K562 (cell line): Measurements from ENCODE around the gene CTPS1. TPM values are rescaled to one million over a fixed set of nuclear protein-coding genes. Genes with fewer than 3 reads are reported as not detected.
A peak's percentile ranks its signal among the peaks of the same experiment; 100 is the strongest.

Experiments used
- HBP1 ChIP-seq: fragments of 450-650 bp; formaldehyde crosslinking; IDR thresholded peaks from 2 replicates; pipeline ENCODE4 v1.4.0; 2022; ENCODE audit warnings: missing genetic modification characterization
- JUND ChIP-seq, 2 experiments: IDR thresholded peaks; 2 replicates in 1 of 2; 3 replicates in 1 of 2; pipeline ENCODE4 v1.6.1; 2011; ENCODE audit warnings: borderline replicate concordance in 2 of 2, low read depth in 2 of 2, low read length in 2 of 2, improper control_type of control experiment in 1 of 2, missing biosample characterization in 1 of 2, missing genetic modification characterization in 1 of 2, missing genetic modification reagents in 1 of 2
- KLF10 ChIP-seq: fragments of 250-450 bp; sonication (Bioruptor Pico); IDR thresholded peaks from 2 replicates; pipeline ENCODE4 v1.6.1; 2021; ENCODE audit warnings: matching md5 sums
- MLLT1 ChIP-seq, 2 experiments: fragments of 450-650 bp; IDR thresholded peaks; 2 replicates each; pipeline ENCODE4 v1.6.1; 2016
- NONO ChIP-seq, 2 experiments: fragments of 200-400 bp in 1 of 2; fragments of 450-650 bp in 1 of 2; formaldehyde crosslinking in 1 of 2; IDR thresholded peaks; 2 replicates each; pipeline ENCODE4 v1.6.1; 2017; ENCODE audit warnings: low read depth in 2 of 2, mild to moderate bottlenecking in 2 of 2, moderate library complexity in 2 of 2, low read length in 1 of 2
- PBX2 ChIP-seq, 2 experiments: IDR thresholded peaks in 1 of 2; conservative IDR thresholded peaks in 1 of 2; 2 replicates each; pipeline ENCODE4 v1.6.1; 2016; ENCODE audit warnings: low read depth in 2 of 2, mild to moderate bottlenecking in 1 of 2, missing compliant biosample characterization in 1 of 2, missing genetic modification characterization in 1 of 2, moderate library complexity in 1 of 2
- RBM22 ChIP-seq: fragments of 200-400 bp; formaldehyde crosslinking; IDR thresholded peaks from 2 replicates; pipeline ENCODE4 v1.6.1; 2018; ENCODE audit warnings: low read length, low read depth; ENCODE audit not compliant: poor library complexity, severe bottlenecking
- RHOXF2B ChIP-seq: fragments of 250-450 bp; sonication (Bioruptor Pico); conservative IDR thresholded peaks from 2 replicates; pipeline ENCODE4 v1.5.1; 2021
- ZBTB33 ChIP-seq: sonication (generic); formaldehyde crosslinking; IDR thresholded peaks from 2 replicates; pipeline ENCODE4 v1.8.1; 2023; ENCODE audit warnings: mild to moderate bottlenecking, missing genetic modification reagents
- polyA plus RNA-seq, 8 experiments: library from polyadenylated mRNA; depleted of rRNA in 4 of 8; stranded (reverse) in 5 of 8; unstranded in 3 of 8; fragments of >200 nt; fragmentation: Nextera tagmentation in 2 of 8; fragmentation: Illumina TruSeq in 1 of 8; extraction: Ambion mirVana in 2 of 8; extraction: Trizol in 1 of 8; gene quantifications; 2 replicates each; pipeline versions ENCODE4 v1.2.1 to v1.2.3, GENCODE V29; 2011 to 2014; ENCODE audit warnings: inconsistent platforms in 1 of 8, missing spikeins in 1 of 8
- total RNA-seq, 7 experiments: library from RNA; depleted of rRNA in 6 of 7; stranded (reverse); fragments of >200 nt in 6 of 7; fragmentation: Illumina TruSeq in 2 of 7; extraction: Trizol in 2 of 7; gene quantifications; 2 replicates each; pipeline versions ENCODE4 v1.2.1 to v1.2.3, GENCODE V29; 2011 to 2021; ENCODE audit warnings: low replicate concordance in 1 of 7

The CTPS1 gene
- total and polyA plus RNA-seq, 9 of the 15 experiments (the other 6 are each of a cell fraction or from before 2014, with no cell fraction given): 44.4 to 164 (median 87.7) TPM

- TF ChIP-seq PBX2 (CRISPR knock-in tag; IDR thresholded peaks at IDR 0.05; ENCODE audit: low read depth): no peak
- TF ChIP-seq PBX2 (tag; conservative IDR thresholded peaks at IDR 0.05; ENCODE audit: low read depth): peak; percentile 94
- TF ChIP-seq HBP1 (CRISPR knock-in tag): no peak
- TF ChIP-seq MLLT1 (IDR thresholded peaks at IDR 0.05): peak; percentile 35 to 99; a peak in 2 of 4 replicates
- TF ChIP-seq RBM22: no peak
- TF ChIP-seq JUND (IDR thresholded peaks at IDR 0.05; ENCODE audit: borderline replicate concordance, low read depth, low read length): peak; percentile 86
- TF ChIP-seq JUND (tag; IDR thresholded peaks at IDR 0.05; ENCODE audit: borderline replicate concordance, low read depth, low read length): peak; percentile 91; the same call in 2 of the 3 replicates
- peak in 1 of 2 experiments; percentile 85; a peak in 2 of 4 replicates for TF ChIP-seq NONO (IDR thresholded peaks at IDR 0.05; ENCODE audit: low read depth in 2 of 2, low read length in 1 of 2)
- no peak for TF ChIP-seq KLF10
- TF ChIP-seq RHOXF2B (CRISPR knock-in tag): no peak
- peak; percentile 72; the same call in 1 of the 2 replicates for TF ChIP-seq ZBTB33
Measured at GRCh38 chr1:41003640-41004220, 24.2 kb downstream of the CTPS1 start (continued).
